CD14-positive monocyte (primary cell): Measurements from ENCODE around the gene SLC35F6. TPM values are rescaled to one million over a fixed set of nuclear protein-coding genes. Genes with fewer than 3 reads are reported as not detected.

Source experiments
- DNase-seq, 3 donors: peaks; one replicate each; pipeline ENCODE4 v3.0.0-alpha.2; 2011 to 2022
- H2AFZ ChIP-seq: 2 replicates; pipeline ENCODE4 v1.6.0; 2012; ENCODE audit warnings: mild to moderate bottlenecking, low read depth, low read length, inconsistent platforms; ENCODE audit not compliant: insufficient read depth, poor library complexity, severe bottlenecking
- H3K27ac ChIP-seq, 2 donors: 1 replicate in 1 of 2; 2 replicates in 1 of 2; pipeline ENCODE4 v1.5.1; 2012 to 2013; ENCODE audit warnings: low read length in 2 of 2, control low read depth in 1 of 2, inconsistent platforms in 1 of 2, low read depth in 1 of 2, mild to moderate bottlenecking in 1 of 2
- H3K27me3 ChIP-seq, 2 donors: one replicate each; pipeline versions ENCODE4 v1.6.0 to v1.6.1; 2011 to 2013; ENCODE audit warnings: low read length in 2 of 2; ENCODE audit not compliant: control insufficient read depth in 2 of 2, insufficient read depth in 2 of 2
- H3K36me3 ChIP-seq, 2 donors: replicated peaks in 1 of 2; 1 replicate in 1 of 2; 2 replicates in 1 of 2; pipeline versions ENCODE4 v1.5.1 to v1.6.1; 2012 to 2013; ENCODE audit warnings: low read length in 2 of 2, control low read depth in 1 of 2, inconsistent platforms in 1 of 2, mild to moderate bottlenecking in 1 of 2; ENCODE audit not compliant: insufficient read depth in 2 of 2, control insufficient read depth in 1 of 2
- H3K4me1 ChIP-seq, 2 donors: 1 replicate in 1 of 2; 2 replicates in 1 of 2; pipeline versions ENCODE4 v1.5.1 to v1.6.1; 2012 to 2013; ENCODE audit warnings: low read length in 2 of 2, control low read depth in 1 of 2, inconsistent platforms in 1 of 2, mild to moderate bottlenecking in 1 of 2, moderate library complexity in 1 of 2; ENCODE audit not compliant: insufficient read depth in 2 of 2, control insufficient read depth in 1 of 2
- H3K4me2 ChIP-seq: replicated peaks from 2 replicates; pipeline ENCODE3; 2012; ENCODE audit warnings: low read length, moderate library complexity, mild to moderate bottlenecking; ENCODE audit not compliant: poor library complexity, severe bottlenecking; ENCODE audit errors: extremely low read depth
- H3K4me3 ChIP-seq, 3 experiments: fragments of 200-600 bp in 1 of 3; sonication (generic) in 1 of 3; replicated peaks in 1 of 3; 1 replicate in 2 of 3; 2 replicates in 1 of 3; pipeline ENCODE4 v1.5.1; 2011 to 2013; ENCODE audit warnings: low read length in 3 of 3, mild to moderate bottlenecking in 3 of 3, control low read depth in 2 of 3, low read depth in 2 of 3, inconsistent platforms in 1 of 3, moderate library complexity in 1 of 3
- H3K79me2 ChIP-seq: 2 replicates; pipeline ENCODE4 v1.6.0; 2012; ENCODE audit warnings: mild to moderate bottlenecking, control low read depth, inconsistent platforms, low read length, moderate library complexity; ENCODE audit not compliant: insufficient read depth
- H3K9ac ChIP-seq: 2 replicates; pipeline ENCODE4 v1.6.0; 2017; ENCODE audit warnings: low read length, mild to moderate bottlenecking; ENCODE audit not compliant: insufficient read depth, poor library complexity, severe bottlenecking
- H3K9me3 ChIP-seq, 2 donors: replicated peaks in 1 of 2; 1 replicate in 1 of 2; 2 replicates in 1 of 2; pipeline versions ENCODE4 v1.5.1 to v1.6.1; 2012 to 2013; ENCODE audit warnings: low read length in 2 of 2, control low read depth in 1 of 2; ENCODE audit not compliant: control insufficient read depth in 1 of 2, insufficient read depth in 1 of 2
- H4K20me1 ChIP-seq: 2 replicates; pipeline ENCODE4 v1.6.0; 2012; ENCODE audit warnings: mild to moderate bottlenecking, low read length, control low read depth, moderate library complexity; ENCODE audit not compliant: insufficient read depth
- H3K27ac Mint-ChIP-seq, 7 donors: one replicate each; pipeline ENCODE4 v1.8.0; 2020; ENCODE audit warnings: mild to moderate bottlenecking in 7 of 7, mixed read lengths in 7 of 7, moderate library complexity in 6 of 7, inconsistent platforms in 2 of 7
- H3K27me3 Mint-ChIP-seq, 3 donors: one replicate each; pipeline ENCODE4 v1.8.0; 2021 to 2022; ENCODE audit warnings: low read depth in 3 of 3, mild to moderate bottlenecking in 3 of 3, mixed read lengths in 3 of 3, moderate library complexity in 3 of 3, inconsistent platforms in 1 of 3
- H3K36me3 Mint-ChIP-seq, 2 donors: one replicate each; pipeline ENCODE4 v1.8.0; 2020; ENCODE audit warnings: mixed read lengths in 2 of 2, inconsistent platforms in 1 of 2, mild to moderate bottlenecking in 1 of 2
- H3K4me1 Mint-ChIP-seq: one replicate; pipeline ENCODE4 v1.8.0; 2020; ENCODE audit warnings: mild to moderate bottlenecking, mixed read lengths
- H3K4me3 Mint-ChIP-seq, 2 donors: one replicate each; pipeline ENCODE4 v1.8.0; 2020; ENCODE audit warnings: mild to moderate bottlenecking in 2 of 2, mixed read lengths in 2 of 2, moderate library complexity in 1 of 2
- H3K9me3 Mint-ChIP-seq, 7 donors: one replicate each; pipeline ENCODE4 v1.8.0; 2020 to 2022; ENCODE audit warnings: mixed read lengths in 7 of 7, mild to moderate bottlenecking in 6 of 7, moderate library complexity in 6 of 7, inconsistent platforms in 2 of 7
- CTCF ChIP-seq: fragments of 200-600 bp; IDR thresholded peaks from one replicate; pipeline ENCODE4 v1.8.0; 2022; ENCODE audit warnings: antibody characterized with exemption, mild to moderate bottlenecking
- WGBS: methylation state at CpG from one replicate; pipeline ENCODE4 v1.1.5; 2013; ENCODE audit warnings: missing lambda C conversion rate; ENCODE audit not compliant: insufficient coverage; 5-methylcytosine and 5-hydroxymethylcytosine counted together
- intact Hi-C, 2 donors: fragments of 100-400 bp; cut with micrococcal nuclease; formaldehyde crosslinking; loops; one replicate each; pipeline versions ENCODE4 v1.15.0 to v1.15.1; 2023
- polyA plus RNA-seq, 3 donors: library from polyadenylated mRNA; depleted of rRNA in 1 of 3; unstranded in 2 of 3; stranded (reverse) in 1 of 3; fragments of 300-500 nt in 2 of 3; fragments of >200 nt in 1 of 3; fragmentation: Illumina TruSeq in 2 of 3; gene quantifications; 1 replicate in 2 of 3; 2 replicates in 1 of 3; pipeline ENCODE4 v1.2.3, GENCODE V29; 2012 to 2021

Gene SLC35F6
- polyA plus RNA-seq, 3 donors = 11.3 to 22.2 (median 15.1) TPM

GRCh38 chr2:26725521-26725820 is 38.6 kb upstream of the SLC35F6 start:
- Mint-ChIP-seq H3K36me3 (no peaks in the 10 kb centered on the region), H3K9me3 (peaks cover 0 to 5% (median 0%) of the 10 kb centered on the region in 7 donors), H3K27ac (no peak overlapping the region), H3K4me3 (no peak overlapping the region), H3K4me1 (no peaks in the 10 kb centered on the region), H3K27me3 (peaks cover 15 to 22% (median 18%) of the 10 kb centered on the region in 3 donors)
- no peak for DNase-seq
- WGBS = 97% methylated on average over 5 of the region's 7 CpGs
- H3K9me3 ChIP-seq = no peaks in the 10 kb centered on the region
- no peak overlapping the region for H3K27ac ChIP-seq
- H3K4me2 ChIP-seq = no peak overlapping the region
- no peak overlapping the region for H3K4me3 ChIP-seq
- H2AFZ ChIP-seq = no peak overlapping the region
- peaks cover 0 to 26% of the 10 kb centered on the region in 2 donors for H3K27me3 ChIP-seq
- intact Hi-C loops = no loop called here
- no peaks in the 10 kb centered on the region for H3K79me2 ChIP-seq
- no peaks in the 10 kb centered on the region for H3K36me3 ChIP-seq
- H3K9ac ChIP-seq = no peak overlapping the region
- TF ChIP-seq CTCF = no peak
- H3K4me1 ChIP-seq = peaks cover 0 to 4% of the 10 kb centered on the region in 2 donors
- no peaks in the 10 kb centered on the region for H4K20me1 ChIP-seq

GRCh38 chr2:26726228-26726627 is 37.9 kb upstream of the SLC35F6 start:
- Histone ChIP-seq H2AFZ (no peak overlapping the region), H3K9ac (no peak overlapping the region), H3K9me3 (no peaks in the 10 kb centered on the region), H3K79me2 (no peaks in the 10 kb centered on the region), H3K4me1 (peaks cover 0 to 4% of the 10 kb centered on the region in 2 donors), H3K4me3 (no peak overlapping the region), H3K4me2 (no peak overlapping the region), H3K36me3 (no peaks in the 10 kb centered on the region), H3K27me3 (peaks cover 0 to 26% of the 10 kb centered on the region in 2 donors), H3K27ac (no peak overlapping the region), H4K20me1 (no peaks in the 10 kb centered on the region)
- TF ChIP-seq CTCF = no peak
- no peak for DNase-seq
- Mint-ChIP-seq H3K27me3 (peaks cover 15 to 22% (median 20%) of the 10 kb centered on the region in 3 donors), H3K4me3 (no peak overlapping the region), H3K4me1 (no peaks in the 10 kb centered on the region), H3K27ac (no peak overlapping the region), H3K9me3 (peaks cover 0 to 5% (median 0%) of the 10 kb centered on the region in 7 donors), H3K36me3 (no peaks in the 10 kb centered on the region)
- no CpG with 5 or more reads among the region's 1 CpG for WGBS
- intact Hi-C loops = no loop called here
